OCI-LY1 (cell line): ENCODE data around the gene BEAN1.

Experiments used
- H2AFZ ChIP-seq: fragments of 200-600 bp; sonication (generic), shearing (Covaris generic); 2 replicates; pipeline ENCODE4 v1.6.0; 2014; ENCODE audit warnings: antibody characterized with exemption, mild to moderate bottlenecking, low read length
- H3F3A ChIP-seq: fragments of 200-600 bp; sonication (generic), shearing (Covaris generic); 2 replicates; pipeline ENCODE4 v1.6.0; 2014; ENCODE audit warnings: mild to moderate bottlenecking, antibody characterized with exemption, low read length, moderate library complexity; ENCODE audit not compliant: insufficient read depth
- H3K27ac ChIP-seq: fragments of 200-600 bp; sonication (generic); 2 replicates; pipeline ENCODE4 v1.5.1; 2014; ENCODE audit warnings: low read length, mixed run types, mild to moderate bottlenecking, low read depth; ENCODE audit not compliant: poor library complexity, severe bottlenecking
- H3K27me3 ChIP-seq: fragments of 200-600 bp; sonication (generic); 2 replicates; pipeline ENCODE4 v1.6.0; 2014; ENCODE audit warnings: antibody characterized with exemption, mild to moderate bottlenecking, low read length, moderate library complexity; ENCODE audit not compliant: insufficient read depth
- H3K36me3 ChIP-seq: fragments of 200-600 bp; sonication (generic); 2 replicates; pipeline ENCODE4 v1.6.1; 2014; ENCODE audit warnings: mild to moderate bottlenecking, antibody characterized with exemption, low read length, moderate library complexity, mixed read lengths; ENCODE audit not compliant: insufficient read depth
- H3K4me1 ChIP-seq: fragments of 200-600 bp; sonication (generic); 2 replicates; pipeline ENCODE4 v1.5.1; 2014; ENCODE audit warnings: mild to moderate bottlenecking, low read length, moderate library complexity; ENCODE audit not compliant: insufficient read depth, severe bottlenecking
- H3K4me2 ChIP-seq: fragments of 200-600 bp; sonication (generic), shearing (Covaris generic); 2 replicates; pipeline ENCODE4 v1.6.1; 2014; ENCODE audit warnings: low read length
- H3K4me3 ChIP-seq: fragments of 200-600 bp; sonication (generic); 2 replicates; pipeline ENCODE4 v1.5.1; 2014; ENCODE audit warnings: low read length, low read depth, mild to moderate bottlenecking, mixed read lengths; ENCODE audit not compliant: poor library complexity, severe bottlenecking
- H3K79me2 ChIP-seq: fragments of 200-600 bp; shearing (Covaris generic); 2 replicates; pipeline ENCODE4 v1.6.1; 2016; ENCODE audit warnings: mixed run types, low read length, mixed read lengths; ENCODE audit not compliant: insufficient read depth
- H3K9ac ChIP-seq: fragments of 200-600 bp; sonication (generic), shearing (Covaris generic); 2 replicates; pipeline ENCODE4 v1.6.1; 2014; ENCODE audit warnings: mild to moderate bottlenecking, low read length, mixed read lengths
- H3K9me2 ChIP-seq: fragments of 200-600 bp; sonication (generic), shearing (Covaris generic); 2 replicates; pipeline ENCODE4 v1.6.1; 2014; ENCODE audit warnings: low read depth, mild to moderate bottlenecking, low read length, mixed read lengths
- H3K9me3 ChIP-seq: fragments of 200-600 bp; shearing (Covaris generic); 2 replicates; pipeline ENCODE4 v1.6.1; 2014; ENCODE audit warnings: low read length, mixed read lengths
- H4K20me1 ChIP-seq: fragments of 200-600 bp; sonication (generic), shearing (Covaris generic); 2 replicates; pipeline ENCODE4 v1.6.0; 2016; ENCODE audit warnings: mild to moderate bottlenecking, low read length; ENCODE audit not compliant: insufficient read depth
- CTCF ChIP-seq: fragments of 200-600 bp; sonication (generic), shearing (Covaris generic); IDR thresholded peaks from 2 replicates; pipeline ENCODE4 v1.5.1; 2017; ENCODE audit warnings: mild to moderate bottlenecking, antibody characterized with exemption, low read length, moderate library complexity, mixed read lengths
- EZH2 ChIP-seq: fragments of 200-600 bp; sonication (generic), shearing (Covaris generic); IDR thresholded peaks from 2 replicates; pipeline ENCODE4 v1.8.0; 2017; ENCODE audit warnings: borderline replicate concordance, mixed run types, mild to moderate bottlenecking, antibody characterized with exemption, low read length, moderate library complexity, mixed read lengths

The BEAN1 gene

GRCh38 chr16:66425651-66426050, 1.4 kb upstream of the BEAN1 start:
- no peaks in the 10 kb centered on the region for H3K4me1 ChIP-seq
- no peak for TF ChIP-seq EZH2
- TF ChIP-seq CTCF, result no peak
- H3K4me2 ChIP-seq, result no peak overlapping the region
- no peaks in the 10 kb centered on the region for H3F3A ChIP-seq
- no peak overlapping the region for H3K4me3 ChIP-seq
- no peaks in the 10 kb centered on the region for H3K9me2 ChIP-seq
- H3K36me3 ChIP-seq, result no peaks in the 10 kb centered on the region
- no peaks in the 10 kb centered on the region for H3K9me3 ChIP-seq
- H3K27me3 ChIP-seq, result peaks cover 6% of the 10 kb centered on the region; the same call in 1 of the 2 replicates
- H2AFZ ChIP-seq, result no peak overlapping the region
- no peak overlapping the region for H3K9ac ChIP-seq
- no peak overlapping the region for H3K27ac ChIP-seq
- no peaks in the 10 kb centered on the region for H4K20me1 ChIP-seq
- no peaks in the 10 kb centered on the region for H3K79me2 ChIP-seq

GRCh38 chr16:66426112-66427035, 721 bp upstream of the BEAN1 start:
- Histone ChIP-seq H3K27me3 (peaks cover 6% of the 10 kb centered on the region; the same call in 1 of the 2 replicates), H2AFZ (no peak overlapping the region), H3K4me3 (no peak overlapping the region)

More at GRCh38 chr16:66426112-66427035, 721 bp upstream of the BEAN1 start:
- Histone ChIP-seq H4K20me1 (no peaks in the 10 kb centered on the region), H3K9me2 (no peaks in the 10 kb centered on the region), H3K4me2 (no peak overlapping the region), H3K36me3 (no peaks in the 10 kb centered on the region), H3K27ac (no peak overlapping the region), H3K79me2 (no peaks in the 10 kb centered on the region), H3K4me1 (no peaks in the 10 kb centered on the region), H3K9me3 (no peaks in the 10 kb centered on the region), H3F3A (no peaks in the 10 kb centered on the region), H3K9ac (no peak overlapping the region)
- no peak for TF ChIP-seq EZH2
- TF ChIP-seq CTCF, result no peak
